ENCODE measurements around the gene AKAP13. TPM values are rescaled to one million over a fixed set of nuclear protein-coding genes. Genes with fewer than 3 reads are reported as not detected.

Gene AKAP13
- total RNA-seq, 1 donor from 2014 or later, result 196 TPM

DNA sequence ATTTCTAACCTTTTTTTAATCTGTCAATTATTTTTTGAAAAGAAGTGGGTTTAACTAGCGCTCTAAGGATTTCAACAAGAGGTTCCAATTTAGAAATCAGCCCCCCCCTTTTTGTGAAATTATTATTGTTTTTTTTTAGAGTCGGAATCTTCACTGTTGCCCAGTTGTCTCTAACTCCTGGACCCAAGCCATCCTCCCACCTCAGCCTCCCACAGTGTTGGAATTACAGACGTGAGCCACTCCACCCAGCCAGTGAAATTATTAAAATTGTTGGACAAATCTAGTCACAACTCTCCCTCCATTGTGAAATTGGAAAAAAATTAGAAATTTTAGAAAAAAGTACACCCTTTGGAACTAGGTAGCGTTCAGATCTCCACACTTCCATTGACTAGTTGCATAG is 2.5 kb downstream of the AKAP13 start:
- DNase-seq (ENCODE audit: low spot score), result no peak

DNA sequence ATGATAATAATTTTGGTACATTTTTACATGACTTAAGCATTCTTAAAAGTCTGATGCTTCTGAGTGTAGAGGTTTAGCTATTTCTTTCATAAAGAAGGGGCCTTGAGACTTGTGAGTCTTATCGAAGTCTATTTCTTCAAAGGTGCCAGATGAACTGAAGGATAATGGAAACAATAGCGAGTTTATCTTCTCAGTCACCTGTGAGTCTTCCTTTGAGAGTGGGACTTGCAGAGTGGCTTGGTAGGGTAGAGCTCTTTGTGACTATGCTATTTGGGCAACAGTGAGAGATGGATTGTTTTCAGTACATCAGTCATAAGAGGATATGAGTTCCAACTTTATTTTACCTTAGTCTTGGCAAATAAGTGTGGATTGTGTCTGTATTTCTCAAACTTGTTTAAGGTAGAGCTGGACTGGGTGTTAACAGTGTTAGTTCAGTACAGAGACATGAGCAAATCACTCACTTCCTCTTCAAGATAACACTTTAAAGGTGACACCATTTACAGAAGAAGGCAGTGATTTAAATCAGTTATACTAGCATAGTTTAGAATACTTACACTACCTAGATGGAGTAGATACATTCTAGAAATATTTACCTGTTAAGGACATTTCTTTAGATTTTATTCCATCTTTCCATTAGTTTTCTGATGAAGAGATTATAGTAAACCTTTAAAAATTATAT is 3.2 kb downstream of the AKAP13 start:
- no peak for DNase-seq (ENCODE audit: low spot score)

DNA sequence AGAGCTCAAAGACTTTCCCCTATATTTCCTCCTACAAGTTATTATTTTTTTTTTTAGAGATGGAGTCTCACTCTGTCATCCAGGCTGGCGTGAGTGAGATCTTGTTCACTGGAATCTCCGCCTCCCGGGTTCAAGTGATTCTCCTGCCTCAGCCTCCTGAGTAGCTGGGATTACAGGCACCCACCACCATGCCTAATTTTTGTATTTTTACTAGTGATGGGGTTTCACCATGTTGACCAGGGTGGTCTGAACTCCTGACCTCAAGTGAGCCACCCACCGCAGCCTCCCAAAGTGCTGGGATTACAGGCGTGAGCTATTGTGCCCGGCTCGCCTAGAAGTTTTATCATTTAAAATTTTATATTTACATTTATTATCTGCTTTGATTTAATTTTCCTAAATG is 5.9 kb downstream of the AKAP13 start:
- no peak for DNase-seq (ENCODE audit: low spot score)

DNA sequence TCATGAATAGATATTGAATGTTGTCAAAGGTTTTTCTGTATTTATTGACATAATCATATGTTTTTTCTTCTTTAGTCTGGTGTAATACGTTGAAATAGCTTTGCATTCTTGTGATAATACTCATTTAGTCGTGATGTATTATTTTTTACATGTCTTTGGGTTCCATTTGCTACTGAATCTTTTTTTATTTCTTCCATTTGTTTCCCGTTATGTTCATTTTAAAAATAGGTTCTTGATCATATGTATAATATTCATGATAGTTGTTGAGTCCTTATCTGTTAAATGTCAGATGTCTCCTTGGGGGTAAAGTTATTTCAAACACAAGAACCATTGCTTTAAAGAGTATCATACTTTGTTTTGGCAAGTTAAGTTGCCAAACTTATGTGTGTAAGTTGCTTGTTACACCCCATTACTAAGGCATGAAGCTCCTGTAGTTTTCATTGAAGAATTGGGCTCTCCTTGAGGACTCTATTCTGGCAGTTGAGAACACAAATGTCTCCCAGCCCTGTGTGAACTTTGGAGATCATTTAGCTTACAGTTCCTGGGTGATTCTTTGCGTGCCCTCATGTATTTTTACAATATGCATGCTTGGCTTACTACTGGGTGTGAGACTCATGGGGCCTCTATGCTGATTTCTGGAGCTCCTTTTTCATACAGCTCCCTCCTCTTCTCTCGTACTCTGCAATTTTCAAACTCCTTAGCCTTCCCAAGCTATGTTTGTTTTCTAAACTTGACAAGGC is 8.3 kb downstream of the AKAP13 start:
- DNase-seq (ENCODE audit: low spot score), result no peak

DNA sequence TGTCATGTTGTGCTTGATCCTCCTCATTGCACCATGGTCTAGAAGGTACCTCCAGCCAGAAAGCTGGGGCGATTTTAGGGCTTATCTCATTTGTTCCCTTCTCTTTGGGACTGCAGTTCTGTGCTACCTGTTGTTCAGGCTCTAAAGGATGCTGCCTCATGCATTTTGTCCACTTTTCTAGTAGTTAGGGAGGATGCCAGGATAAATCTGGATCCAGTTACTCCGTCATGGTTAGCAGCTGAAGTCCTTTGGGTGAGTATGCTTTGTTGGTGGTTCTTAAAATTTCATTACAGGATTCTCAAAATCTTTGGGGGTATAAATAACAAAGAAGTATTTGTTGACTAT is 8.9 kb downstream of the AKAP13 start:
- no peak for DNase-seq (ENCODE audit: low spot score)

DNA sequence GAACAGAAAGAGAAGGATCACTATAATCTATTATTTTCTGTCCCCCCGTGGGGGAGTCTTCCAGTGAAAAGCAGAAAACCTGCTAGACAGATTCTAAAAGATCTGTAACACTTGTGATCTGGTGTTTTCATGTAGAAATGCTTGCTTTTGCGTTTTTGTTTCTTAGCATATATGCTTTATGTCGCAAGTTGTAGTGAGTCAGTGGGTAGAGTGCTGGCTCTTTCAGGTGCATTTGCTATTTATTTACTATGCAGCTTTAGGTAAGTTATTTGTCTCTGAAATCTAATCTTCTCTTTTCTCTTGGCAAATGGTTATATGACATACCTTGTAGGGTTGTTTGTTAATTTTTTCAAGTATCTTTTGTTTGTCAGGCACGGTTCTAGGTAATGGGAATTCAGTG is 9.4 kb downstream of the AKAP13 start:
- no peak for DNase-seq (ENCODE audit: low spot score)

DNA sequence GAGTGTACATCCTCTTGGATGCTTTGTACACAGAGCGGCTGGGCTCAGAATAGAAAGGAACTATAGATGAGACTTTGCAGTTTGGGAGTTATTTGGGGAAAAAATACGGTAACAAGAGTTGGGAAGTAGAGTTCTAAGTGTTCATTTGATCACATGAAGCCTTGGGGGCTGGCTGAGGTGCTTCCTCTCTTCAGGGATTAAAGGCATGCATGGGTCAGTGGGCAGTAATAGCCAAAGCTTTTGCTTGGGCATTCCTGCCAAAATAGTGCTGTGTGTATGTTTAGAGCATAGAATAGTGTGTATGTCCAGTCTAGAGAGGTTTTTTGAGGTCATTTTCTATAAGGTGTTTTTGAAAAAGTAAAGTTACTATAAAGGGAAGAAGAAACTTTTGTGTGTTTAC is 12.8 kb downstream of the AKAP13 start:
- DNase-seq (ENCODE audit: low spot score), result no peak

DNA sequence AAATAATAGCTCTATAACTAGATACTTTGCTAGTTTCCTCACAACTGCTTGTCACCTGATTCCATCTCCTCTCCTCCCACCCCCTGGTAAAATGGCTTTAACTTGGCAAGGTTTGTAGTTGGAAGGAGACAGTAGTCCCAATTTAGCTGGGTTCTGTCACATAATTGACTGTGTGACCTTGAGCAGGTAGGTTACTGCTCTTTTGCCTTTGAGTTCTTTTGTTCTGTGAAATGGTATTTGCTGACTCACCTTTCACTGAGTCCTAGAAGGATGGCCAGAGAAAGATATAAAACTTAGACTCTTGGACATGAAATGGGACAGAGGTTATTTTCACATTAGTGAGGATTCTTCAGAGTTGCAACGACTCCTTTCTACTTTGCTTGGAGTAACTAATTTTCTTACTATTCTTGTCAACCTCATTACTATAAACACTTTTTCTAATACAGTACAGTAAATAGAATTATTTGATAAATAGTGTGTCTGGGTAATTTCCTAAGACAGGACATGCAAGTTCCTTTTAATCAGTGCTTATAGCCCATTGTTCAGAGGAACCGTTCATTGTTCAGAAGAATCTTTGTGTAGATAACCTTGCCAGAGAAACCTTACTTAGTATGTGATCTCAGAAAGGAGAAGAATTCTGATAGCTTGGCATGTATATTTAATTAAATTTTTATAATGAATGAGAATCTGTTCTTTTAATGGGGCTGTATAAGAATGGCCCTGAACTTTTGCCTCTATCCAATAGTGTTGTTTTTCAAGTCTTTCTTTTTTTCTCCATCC is 14.3 kb downstream of the AKAP13 start:
- no peak for DNase-seq (ENCODE audit: low spot score)

DNA sequence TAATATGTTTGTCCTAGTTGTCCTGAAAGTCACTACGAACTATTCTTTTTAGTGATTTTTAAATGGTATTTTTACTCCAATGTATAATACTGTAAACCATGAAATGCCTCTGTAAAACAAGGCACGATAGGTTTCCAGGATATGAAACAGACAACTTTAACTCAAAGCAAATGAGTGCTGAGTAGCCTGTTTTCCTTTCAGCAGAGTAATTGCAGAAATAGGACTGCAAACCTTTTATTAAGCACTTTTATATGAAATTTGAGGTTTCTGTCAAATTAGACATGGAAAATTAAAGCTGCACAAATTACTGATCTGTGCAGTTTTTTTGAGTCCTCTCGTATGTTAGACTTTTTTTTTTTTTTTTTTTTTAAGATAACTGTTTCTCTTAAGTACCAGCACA is 16.2 kb downstream of the AKAP13 start:
- DNase-seq (ENCODE audit: low spot score), result no peak

DNA sequence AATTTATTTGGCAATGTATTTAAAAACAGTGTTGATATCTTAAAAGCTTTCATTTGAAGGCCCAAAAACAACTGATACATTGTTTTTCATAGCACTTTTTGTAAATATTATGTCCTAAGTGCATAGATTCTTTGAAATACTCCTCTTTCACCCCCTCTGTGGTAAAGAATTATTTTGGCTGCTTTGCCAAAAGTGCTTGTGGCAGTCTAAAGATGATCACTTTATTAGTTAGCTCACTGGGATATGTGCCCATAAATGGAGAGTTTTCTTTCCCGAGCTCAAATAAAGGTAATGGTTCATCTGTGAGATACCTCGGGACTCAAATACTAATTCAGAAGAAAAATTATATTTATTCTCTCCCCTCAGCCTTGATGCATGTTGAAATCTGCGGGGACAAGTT is 16.7 kb downstream of the AKAP13 start:
- DNase-seq (ENCODE audit: low spot score), result no peak

DNA sequence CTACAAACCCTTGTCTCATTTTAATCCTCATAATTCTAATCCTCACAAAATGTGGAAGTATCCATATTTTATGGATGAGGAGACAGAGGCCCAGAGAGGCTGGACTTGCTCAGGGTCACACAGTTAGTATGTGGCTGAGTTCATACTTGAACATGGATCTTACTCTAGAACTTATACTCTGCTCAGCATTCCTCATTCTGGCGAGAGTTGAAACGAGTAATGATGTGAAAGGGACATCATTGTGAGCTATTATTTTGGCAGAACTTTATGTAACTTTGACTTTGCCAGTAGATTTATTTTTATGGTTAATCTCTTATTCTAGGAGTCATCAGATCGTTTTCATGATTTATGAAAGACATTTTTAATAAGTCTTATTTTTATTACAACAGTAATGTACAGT is 17.5 kb downstream of the AKAP13 start:
- DNase-seq (ENCODE audit: low spot score), result no peak

DNA sequence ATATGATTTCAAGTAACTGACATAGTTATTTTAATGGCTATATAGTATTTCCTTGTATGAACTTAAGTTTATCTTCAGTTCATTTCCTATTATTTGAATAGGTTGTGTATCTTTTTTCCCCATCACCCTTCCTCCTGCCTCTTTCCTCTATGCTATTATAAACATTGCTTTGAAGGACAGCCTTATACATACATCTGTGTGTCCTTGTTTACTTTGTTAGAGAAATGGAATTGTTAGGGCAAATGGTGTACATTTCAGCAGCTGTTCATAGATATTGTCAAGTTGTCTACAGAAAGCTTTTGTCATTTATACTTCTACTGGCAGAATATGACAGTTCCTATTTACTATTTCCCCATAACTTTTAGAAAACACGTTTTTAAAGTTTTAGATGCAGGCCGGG is 18.4 kb downstream of the AKAP13 start:
- no peak for DNase-seq (ENCODE audit: low spot score)

DNA sequence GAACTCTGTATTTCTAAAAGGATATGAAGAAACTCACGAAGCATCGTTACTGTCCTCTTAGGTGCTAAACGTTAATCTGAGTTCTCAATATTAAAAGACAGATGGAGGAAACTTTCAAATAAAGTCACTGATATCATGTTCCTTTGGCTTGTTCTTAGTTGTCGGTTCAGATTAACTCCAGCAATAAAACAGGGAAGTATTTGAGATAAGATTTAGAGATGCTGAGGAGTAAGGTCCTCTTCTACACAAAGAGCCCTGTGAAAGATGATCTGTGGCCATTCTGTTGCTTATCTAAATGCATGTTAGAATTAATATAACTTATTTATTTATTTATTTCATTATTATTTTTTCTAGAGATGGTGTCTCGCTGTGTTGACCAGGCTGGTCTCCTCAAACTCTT is 19.2 kb downstream of the AKAP13 start:
- no peak for DNase-seq (ENCODE audit: low spot score)

DNA sequence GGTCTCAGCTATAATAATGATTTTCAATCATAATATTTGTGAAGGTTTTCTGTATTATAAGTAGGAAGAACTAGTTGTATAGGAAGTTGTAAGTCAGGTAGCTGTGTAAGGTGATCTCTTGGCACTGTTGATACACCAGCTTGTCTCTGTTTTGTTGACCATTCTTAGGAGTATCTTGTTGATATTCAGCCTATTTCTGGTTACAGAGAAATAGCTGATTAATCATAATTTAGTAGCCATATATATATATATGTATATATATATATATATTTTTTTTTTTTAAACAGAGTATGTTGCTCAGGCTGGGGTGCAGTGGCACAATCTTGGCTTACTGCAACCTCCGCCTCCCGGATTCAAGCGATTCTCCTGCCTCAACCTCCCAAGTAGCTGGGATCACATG is 20.2 kb downstream of the AKAP13 start:
- DNase-seq (ENCODE audit: low spot score), result no peak

DNA sequence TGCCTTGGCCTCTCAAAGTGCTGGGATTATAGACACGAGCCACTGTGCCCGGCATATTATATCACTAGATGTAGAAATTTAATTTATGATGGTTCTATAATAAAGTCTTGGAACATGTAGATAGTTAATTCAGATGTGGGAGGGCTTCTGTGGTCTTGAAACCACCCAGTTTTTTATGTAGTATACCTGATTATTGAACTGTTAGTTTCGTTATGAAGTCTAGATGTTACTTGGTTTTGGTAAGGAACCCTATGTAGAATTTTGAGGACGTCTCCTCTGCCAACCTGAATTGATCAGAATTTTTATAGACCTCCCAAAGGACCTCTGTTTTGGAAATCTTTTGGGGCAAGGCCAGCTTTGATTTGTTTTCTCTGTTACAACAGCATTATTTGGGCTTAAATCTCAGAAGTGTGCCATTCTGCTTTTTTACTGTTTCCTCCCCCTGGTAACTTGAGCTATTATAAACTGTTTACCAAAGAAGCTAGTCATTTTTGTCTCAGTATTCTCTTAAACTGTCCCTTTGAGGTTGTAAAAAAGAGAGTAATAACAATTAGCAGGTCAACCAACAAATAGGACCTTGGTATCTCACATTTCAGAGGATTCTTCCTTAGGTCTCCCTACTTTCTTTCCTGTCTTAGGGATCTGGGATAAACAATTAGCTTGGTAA is 20.8 kb downstream of the AKAP13 start:
- DNase-seq (ENCODE audit: low spot score), result no peak

DNA sequence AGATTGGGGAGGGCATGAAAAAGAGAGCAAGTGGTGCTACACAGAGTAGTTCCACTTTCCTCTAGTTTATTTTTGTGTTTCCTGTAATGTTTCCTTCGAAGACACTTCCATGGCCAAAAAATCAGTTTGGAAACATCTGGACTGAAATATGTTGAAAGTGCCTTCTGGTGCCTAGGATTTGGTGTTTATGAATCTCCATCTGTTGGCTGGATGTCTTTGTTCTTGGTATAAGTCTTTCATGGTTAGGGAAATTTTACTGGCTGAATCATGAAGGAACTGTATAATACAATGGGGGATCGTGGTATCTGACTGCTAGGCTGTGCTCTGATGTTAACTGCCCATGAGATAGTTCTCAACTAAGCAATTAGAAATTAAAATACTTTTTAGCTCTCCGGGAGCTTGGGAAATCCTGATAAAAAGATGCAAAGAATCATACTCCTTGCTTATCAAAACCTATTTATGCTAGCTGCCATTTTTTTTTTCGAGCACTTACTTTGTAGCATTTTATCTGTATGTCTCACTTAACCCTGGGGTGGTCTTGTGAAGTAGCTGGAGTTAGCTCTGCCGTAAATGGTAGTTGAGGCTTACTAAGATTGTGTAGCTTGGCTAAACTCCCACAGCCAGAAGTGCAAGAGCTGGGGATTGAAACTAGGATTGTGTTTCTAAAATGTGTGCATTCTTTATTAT is 21.9 kb downstream of the AKAP13 start:
- DNase-seq (ENCODE audit: low spot score), result peak; percentile 58

DNA sequence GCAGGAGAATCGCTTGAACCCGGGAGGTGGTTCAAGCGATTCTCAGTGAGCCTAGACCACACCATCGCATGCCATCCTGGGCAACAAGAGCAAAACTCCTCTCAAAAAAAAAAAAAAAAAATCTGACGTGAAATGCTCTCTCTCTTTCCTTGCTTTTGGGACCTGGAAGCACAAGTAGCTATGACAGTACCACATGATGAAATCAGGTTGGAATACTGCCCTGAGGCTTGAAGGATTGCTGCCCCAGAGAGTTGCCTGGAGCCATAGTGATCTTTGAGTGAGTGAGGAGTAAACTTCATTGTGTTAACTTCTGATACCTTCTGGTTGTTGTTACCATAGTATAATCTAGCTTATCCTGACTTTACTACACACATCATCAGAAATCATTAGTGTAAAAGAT is 23.3 kb downstream of the AKAP13 start:
- no peak for DNase-seq (ENCODE audit: low spot score)

DNA sequence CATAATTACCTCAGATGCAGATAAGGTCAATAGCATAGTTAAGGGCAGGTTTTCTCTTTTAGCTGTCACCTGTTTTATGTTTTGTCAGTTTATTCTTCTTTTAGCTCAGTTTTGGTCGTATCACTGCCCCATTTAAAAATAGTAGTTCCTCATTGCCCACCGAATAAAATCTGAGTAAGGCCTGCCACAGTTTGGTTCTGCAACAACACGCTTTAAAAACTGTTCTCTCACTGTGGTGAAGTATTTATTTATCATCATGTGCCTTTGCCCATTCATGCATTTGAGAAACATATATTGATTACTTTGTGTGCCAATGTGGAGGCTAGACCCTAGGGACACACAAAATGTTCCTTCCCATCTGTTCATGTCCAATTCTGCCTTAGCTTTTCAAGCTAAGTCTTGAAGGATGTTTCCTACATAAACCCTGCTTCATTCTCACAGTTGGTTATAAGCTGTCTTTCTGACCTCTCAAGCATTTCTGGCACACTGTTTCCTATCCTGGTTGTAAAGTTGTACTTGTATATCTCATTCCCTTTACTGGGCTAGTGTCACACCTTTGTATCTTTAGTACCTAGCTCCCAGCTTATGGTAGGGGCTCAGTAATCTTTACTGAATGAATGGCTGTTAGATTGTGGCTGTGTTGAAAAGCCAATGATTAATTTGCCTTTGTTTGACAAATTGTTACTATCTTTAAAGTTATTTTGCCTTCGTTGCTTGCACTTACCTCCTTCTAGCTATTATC is 23.9 kb downstream of the AKAP13 start:
- no peak for DNase-seq (ENCODE audit: low spot score)

DNA sequence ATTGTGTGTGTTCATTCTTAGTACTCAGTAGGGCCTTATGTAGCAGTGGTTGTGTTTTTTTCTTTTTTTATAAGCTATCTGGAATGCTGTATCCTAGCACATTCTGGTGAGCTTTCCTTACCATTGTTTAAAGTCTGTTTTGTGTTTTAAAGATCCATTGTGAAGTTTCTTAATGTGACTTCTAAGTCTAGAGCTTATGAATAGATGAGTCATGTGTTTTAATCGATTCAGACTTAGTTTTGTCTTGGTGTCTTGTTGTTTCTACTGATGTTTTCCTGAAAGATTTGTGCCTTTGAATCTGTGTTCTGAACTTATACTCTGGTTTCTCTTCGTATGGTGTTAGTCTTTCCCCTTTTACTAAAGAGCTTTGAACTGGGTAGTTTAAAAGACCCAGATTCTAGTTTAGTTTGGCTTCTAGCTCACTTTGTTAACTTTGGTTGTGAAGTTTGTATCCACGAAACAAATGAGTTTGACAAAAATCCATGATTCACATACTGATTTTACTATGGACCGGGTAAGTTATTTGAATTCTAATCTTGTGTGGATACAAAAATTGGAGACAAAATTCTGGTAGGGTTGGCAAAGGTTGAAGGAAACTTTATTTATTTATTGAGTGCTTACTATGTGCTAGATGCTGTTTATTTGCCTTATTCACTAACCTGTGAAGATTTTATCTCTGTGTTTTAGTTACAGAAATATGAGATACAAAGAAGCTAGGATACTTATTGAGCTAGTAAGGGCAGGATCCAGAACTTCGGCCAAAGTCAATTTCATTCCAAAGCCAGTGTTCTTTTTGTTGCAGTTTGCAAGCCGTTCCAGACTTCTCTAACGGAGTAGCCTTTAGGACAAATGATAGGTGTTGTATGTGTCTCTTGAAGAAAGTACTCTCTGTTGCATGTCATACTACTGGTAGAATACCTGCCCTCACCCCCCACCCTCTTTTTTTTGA is 24.8 kb downstream of the AKAP13 start:
- no peak for DNase-seq (ENCODE audit: low spot score)

DNA sequence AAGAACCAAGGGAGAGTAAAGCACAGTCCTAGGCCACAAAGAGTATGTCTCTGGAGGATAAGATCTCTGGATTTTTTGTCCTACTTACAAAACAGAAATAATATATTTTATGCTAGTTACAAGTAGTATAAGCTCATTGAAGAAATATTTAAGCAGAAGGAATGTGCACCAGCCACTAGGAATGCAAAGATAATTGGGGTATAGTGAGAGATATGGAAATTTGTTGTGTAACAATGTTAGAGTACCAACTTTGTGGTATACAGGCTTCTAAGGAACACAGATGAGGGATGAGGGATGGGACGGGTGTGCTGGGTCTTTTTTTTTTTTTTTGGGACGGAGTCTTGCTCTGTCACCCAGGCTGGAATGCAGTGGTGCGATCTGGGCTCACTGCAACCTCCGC is 26.5 kb downstream of the AKAP13 start:
- DNase-seq (ENCODE audit: low spot score), result no peak

Data from umbilical cord (tissue), 2 donors.